Cardiac fibroblast (primary cell): ENCODE results near the gene JPH3.

Experiments
- DNase-seq, 2 donors: peaks; one replicate each; pipeline versions ENCODE4 v3.0.0 to v3.0.0-alpha.2; 2010; ENCODE audit warnings: low read depth in 2 of 2
- H3K4me3 ChIP-seq, 2 donors: replicated peaks in 1 of 2; 1 replicate in 1 of 2; 2 replicates in 1 of 2; pipeline ENCODE4 v1.5.1; 2011; ENCODE audit warnings: low read depth in 2 of 2, low read length in 2 of 2, mild to moderate bottlenecking in 2 of 2, moderate library complexity in 1 of 2
- CTCF ChIP-seq: IDR thresholded peaks from one replicate; pipeline ENCODE4 v1.5.1; 2011; ENCODE audit warnings: low read depth, mild to moderate bottlenecking, low read length, inconsistent platforms

JPH3 gene

GRCh38 chr16:87641721-87642120 lies 39.4 kb downstream of the JPH3 start:
- DNase-seq: no peak
- no peak for TF ChIP-seq CTCF
- H3K4me3 ChIP-seq: no peak overlapping the region

GRCh38 chr16:87642491-87642890 lies 40.2 kb downstream of the JPH3 start:
- no peak for DNase-seq
- H3K4me3 ChIP-seq: no peak overlapping the region
- no peak for TF ChIP-seq CTCF

- H3K4me3 ChIP-seq: no peak overlapping the region
- DNase-seq: no peak
- no peak for TF ChIP-seq CTCF
Measured at GRCh38 chr16:87644186-87644585, 41.9 kb downstream of the JPH3 start.

GRCh38 chr16:87644596-87644995 lies 42.3 kb downstream of the JPH3 start:
- DNase-seq: no peak
- no peak for TF ChIP-seq CTCF
- H3K4me3 ChIP-seq: no peak overlapping the region

GRCh38 chr16:87645802-87646201 lies 43.5 kb downstream of the JPH3 start:
- no peak for TF ChIP-seq CTCF
- H3K4me3 ChIP-seq: no peak overlapping the region

GRCh38 chr16:87647431-87648185 lies 45.3 kb downstream of the JPH3 start:
- H3K4me3 ChIP-seq: no peak overlapping the region
- no peak for DNase-seq
- no peak for TF ChIP-seq CTCF

More at GRCh38 chr16:87645802-87646201, 43.5 kb downstream of the JPH3 start:
- no peak for DNase-seq

- TF ChIP-seq CTCF: no peak
- H3K4me3 ChIP-seq: no peak overlapping the region
- no peak for DNase-seq
Measured at GRCh38 chr16:87648236-87648635, 45.9 kb downstream of the JPH3 start.
